ENCODE measurements around the gene KRTAP12-3. TPM values are rescaled to one million over a fixed set of nuclear protein-coding genes. Genes with fewer than 3 reads are reported as not detected.
"Not testable (repeated sequence)": the region's sequence is repeated elsewhere in the genome, so short reads cannot be mapped to it uniquely, and the experiment has no call there.

The KRTAP12-3 gene
- total and polyA plus RNA-seq, 3 donors from 2014 or later, result not detected

DNA sequence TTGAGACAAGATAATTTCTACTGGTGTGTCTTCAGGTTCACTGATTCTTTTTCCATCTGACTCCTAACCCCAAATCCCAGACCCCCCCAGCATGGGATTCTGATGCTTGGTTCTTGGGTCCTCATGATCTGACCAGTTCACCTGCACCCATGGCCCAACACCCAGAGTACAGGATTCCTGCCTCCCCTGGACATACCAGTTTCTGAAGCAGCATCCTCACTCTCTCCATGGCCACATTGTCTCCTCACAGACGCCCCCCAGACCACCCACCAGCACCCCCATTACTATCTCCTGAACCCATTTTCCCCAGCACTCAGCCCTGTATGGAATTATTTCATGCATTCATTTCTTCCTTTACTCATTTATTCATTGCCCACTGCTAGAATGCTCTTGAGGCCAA is 864 bp upstream of the KRTAP12-3 start:
- intact Hi-C loops (cut with DNase I; ENCODE audit: low total_unique reads), result no loop called here
- Histone ChIP-seq H3K36me3 (ENCODE audit: low read depth, missing control alignments) (no peaks in the 10 kb centered on the region), H3K27me3 (no peaks in the 10 kb centered on the region), H3K4me1 (no peaks in the 10 kb centered on the region), H3K4me3 (no peak overlapping the region), H3K27ac (no peak overlapping the region), H3K9me3 (no peaks in the 10 kb centered on the region)
- no peak for DNase-seq
- 48 to 53% methylated on average over 1 of the region's 1 CpG for WGBS, 2 donors
- no peak for TF ChIP-seq POLR2A (IDR thresholded peaks at IDR 0.05)
- TF ChIP-seq, protein P1, sequence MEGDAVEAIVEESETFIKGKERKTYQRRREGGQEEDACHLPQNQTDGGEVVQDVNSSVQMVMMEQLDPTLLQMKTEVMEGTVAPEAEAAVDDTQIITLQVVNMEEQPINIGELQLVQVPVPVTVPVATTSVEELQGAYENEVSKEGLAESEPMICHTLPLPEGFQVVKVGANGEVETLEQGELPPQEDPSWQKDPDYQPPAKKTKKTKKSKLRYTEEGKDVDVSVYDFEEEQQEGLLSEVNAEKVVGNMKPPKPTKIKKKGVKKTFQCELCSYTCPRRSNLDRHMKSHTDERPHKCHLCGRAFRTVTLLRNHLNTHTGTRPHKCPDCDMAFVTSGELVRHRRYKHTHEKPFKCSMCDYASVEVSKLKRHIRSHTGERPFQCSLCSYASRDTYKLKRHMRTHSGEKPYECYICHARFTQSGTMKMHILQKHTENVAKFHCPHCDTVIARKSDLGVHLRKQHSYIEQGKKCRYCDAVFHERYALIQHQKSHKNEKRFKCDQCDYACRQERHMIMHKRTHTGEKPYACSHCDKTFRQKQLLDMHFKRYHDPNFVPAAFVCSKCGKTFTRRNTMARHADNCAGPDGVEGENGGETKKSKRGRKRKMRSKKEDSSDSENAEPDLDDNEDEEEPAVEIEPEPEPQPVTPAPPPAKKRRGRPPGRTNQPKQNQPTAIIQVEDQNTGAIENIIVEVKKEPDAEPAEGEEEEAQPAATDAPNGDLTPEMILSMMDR (IDR thresholded peaks at IDR 0.05), result no peak

DNA sequence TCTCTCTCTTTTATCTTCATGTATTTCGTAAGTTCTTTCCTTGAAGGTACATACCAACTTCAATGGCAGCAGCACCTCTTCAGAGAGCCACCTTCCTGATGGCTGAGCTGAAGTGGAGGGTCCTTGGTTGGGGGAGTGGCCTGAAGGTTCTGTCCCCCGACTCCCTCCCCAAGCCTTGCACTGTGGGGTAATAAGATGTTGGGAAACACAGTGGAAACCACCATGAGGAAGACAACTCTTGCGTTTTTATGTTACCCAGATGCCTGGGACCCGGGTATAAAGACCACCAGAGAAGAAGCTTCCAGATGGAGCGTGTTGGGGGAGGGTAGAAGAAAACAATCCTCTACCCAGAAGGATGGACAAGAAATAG is 794 bp downstream of the KRTAP12-3 start:
- Histone ChIP-seq H3K4me1 (no peaks in the 10 kb centered on the region), H3K4me3 (no peak overlapping the region), H3K9me3 (no peaks in the 10 kb centered on the region), H3K27me3 (no peaks in the 10 kb centered on the region), H3K36me3 (ENCODE audit: low read depth, missing control alignments) (no peaks in the 10 kb centered on the region), H3K27ac (no peak overlapping the region)
- intact Hi-C loops (cut with DNase I; ENCODE audit: low total_unique reads), result no loop called here
- TF ChIP-seq POLR2A (IDR thresholded peaks at IDR 0.05), result no peak
- TF ChIP-seq, protein P1 (IDR thresholded peaks at IDR 0.05), result no peak
- 81 to 82% methylated on average over 5 of the region's 5 CpGs for WGBS, 2 donors
- no peak for DNase-seq

DNA sequence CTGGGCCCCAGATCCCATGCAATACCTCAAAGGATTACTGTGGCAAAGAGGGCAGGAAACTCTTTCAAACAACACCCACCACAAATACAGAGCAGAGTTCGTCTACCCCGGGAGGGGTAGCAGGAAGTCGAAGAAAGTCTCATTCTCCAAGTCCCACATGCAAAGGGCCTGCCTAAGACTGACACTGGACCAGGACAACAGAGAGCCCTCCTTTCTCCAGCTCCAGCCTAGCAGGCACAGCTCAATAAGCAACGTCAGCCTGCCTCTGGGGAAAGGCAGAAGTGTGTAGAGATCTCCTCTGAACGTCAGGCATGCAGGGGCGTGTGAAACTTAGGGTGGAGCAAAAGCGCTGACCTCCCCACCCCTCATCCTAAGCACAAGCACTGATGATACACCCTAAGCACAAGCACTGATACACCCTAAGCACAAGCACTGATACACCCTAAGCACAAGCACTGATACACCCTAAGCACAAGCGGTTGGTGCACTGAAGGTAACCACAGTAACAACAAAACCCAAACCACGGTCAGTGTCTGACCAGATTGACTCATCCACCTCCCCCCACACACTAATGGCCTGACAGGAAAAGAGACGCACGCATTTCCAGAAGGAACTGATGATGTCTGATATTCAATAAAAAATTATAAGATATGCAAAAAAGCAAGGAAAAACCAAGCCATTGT is 1.3 kb downstream of the KRTAP12-3 start:
- Histone ChIP-seq H3K4me1 (no peaks in the 10 kb centered on the region), H3K36me3 (ENCODE audit: low read depth, missing control alignments) (no peaks in the 10 kb centered on the region), H3K27me3 (no peaks in the 10 kb centered on the region), H3K9me3 (no peaks in the 10 kb centered on the region), H3K4me3 (no peak overlapping the region), H3K27ac (no peak overlapping the region)
- no peak for DNase-seq
- intact Hi-C loops (cut with DNase I; ENCODE audit: low total_unique reads), result no loop called here
- TF ChIP-seq POLR2A (IDR thresholded peaks at IDR 0.05), result no peak
- TF ChIP-seq, protein P1 (IDR thresholded peaks at IDR 0.05), result no peak
- 70 to 77% methylated on average over 10 to 11 of the region's 11 CpGs for WGBS, 2 donors

DNA sequence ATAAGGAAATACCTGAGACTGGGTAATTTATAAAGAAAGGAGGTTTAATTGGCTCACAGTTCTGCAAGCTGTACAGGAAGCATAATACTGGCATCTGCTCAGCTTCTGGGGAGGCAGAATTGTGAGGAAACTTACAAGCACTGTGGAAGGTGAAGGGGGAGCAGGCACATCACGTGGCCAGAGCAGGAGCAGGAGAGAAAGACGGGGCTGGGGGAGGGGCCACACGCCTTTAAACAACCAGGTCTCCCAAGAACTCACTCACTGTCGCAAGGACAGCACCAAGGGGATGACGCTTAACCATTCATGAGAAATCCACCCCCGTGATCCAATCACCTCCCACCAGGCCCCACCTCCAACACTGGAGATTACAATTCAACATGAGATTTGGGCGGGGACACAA is 3.8 kb downstream of the KRTAP12-3 start:
- H3K36me3 ChIP-seq (ENCODE audit: low read depth, missing control alignments); H3K27ac ChIP-seq; H3K27me3 ChIP-seq; H3K4me1 ChIP-seq; intact Hi-C loops (cut with DNase I; ENCODE audit: low total_unique reads); DNase-seq; H3K9me3 ChIP-seq; H3K4me3 ChIP-seq: not testable (repeated sequence)
- WGBS, 2 donors, result 39 to 40% methylated on average over 7 of the region's 7 CpGs

DNA sequence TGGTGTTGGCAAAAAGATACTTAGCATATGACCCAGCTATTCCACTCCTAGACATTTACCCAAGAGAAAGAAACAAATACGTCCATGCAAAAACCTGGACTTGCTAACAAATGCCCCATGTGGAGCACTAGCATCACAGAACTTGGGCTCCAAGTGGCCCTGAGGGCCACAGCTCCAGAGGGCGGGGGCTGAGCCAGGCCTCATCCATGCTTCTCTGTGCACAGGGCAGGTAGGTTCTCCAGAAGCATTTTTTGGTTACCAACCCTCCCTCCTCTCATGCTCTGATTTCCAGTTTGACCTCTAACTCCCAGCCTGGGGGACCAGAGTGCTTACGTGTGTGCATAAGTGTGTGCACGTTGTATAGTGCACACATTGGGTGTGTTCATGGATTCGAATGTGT is 7.0 kb downstream of the KRTAP12-3 start:
- no peak overlapping the region for H3K4me3 ChIP-seq
- no peak overlapping the region for H3K27ac ChIP-seq
- intact Hi-C loops (cut with DNase I; ENCODE audit: low total_unique reads), result no loop called here
- no peak for TF ChIP-seq POLR2A (IDR thresholded peaks at IDR 0.05)
- TF ChIP-seq, protein P1 (IDR thresholded peaks at IDR 0.05), result no peak
- no peaks in the 10 kb centered on the region for H3K27me3 ChIP-seq
- no peak for DNase-seq
- H3K4me1 ChIP-seq, result no peaks in the 10 kb centered on the region
- WGBS, 2 donors, result 83 to 87% methylated on average over 5 of the region's 5 CpGs
- no peaks in the 10 kb centered on the region for H3K9me3 ChIP-seq
- no peaks in the 10 kb centered on the region for H3K36me3 ChIP-seq (ENCODE audit: low read depth, missing control alignments)

All from testis (tissue), 3 donors.